SH-SY5Y (cell line): ENCODE data around the gene MYCBPAP.

Experiments
- GATA2 ChIP-seq: IDR thresholded peaks from 2 replicates; pipeline ENCODE4 v1.6.1; 2011; ENCODE audit warnings: mild to moderate bottlenecking, low read depth, low read length
- GATA3 ChIP-seq: IDR thresholded peaks from 2 replicates; pipeline ENCODE4 v1.6.1; 2011; ENCODE audit warnings: low read depth, mild to moderate bottlenecking, low read length, moderate library complexity

GRCh38 chr17:50499721-50500120 lies 8.5 kb upstream of the MYCBPAP start:
- no peak for TF ChIP-seq GATA2
- TF ChIP-seq GATA3, result no peak
